Germinal center (tissue), 1 donor: ENCODE data around the gene GNAO1.

Experiments used
- DNase-seq: peaks from one replicate; pipeline ENCODE4 v3.0.0; 2012; ENCODE audit warnings: mixed read lengths, low spot score

The GNAO1 gene

GRCh38 chr16:56401482-56401881, 210.2 kb downstream of the GNAO1 start:
- DNase-seq: no peak

GRCh38 chr16:56405977-56406672, 214.8 kb downstream of the GNAO1 start:
- no peak for DNase-seq
